Uterus (tissue), 4 donors: Measurements from ENCODE around the gene PTPA. TPM values are rescaled to one million over a fixed set of nuclear protein-coding genes. Genes with fewer than 3 reads are reported as not detected.

Source experiments
- DNase-seq, 2 donors: peaks; one replicate each; pipeline ENCODE4 v3.0.0-alpha.2; 2019 to 2020
- H3K27ac ChIP-seq, 2 donors: fragments of 200-600 bp; sonication (generic); 1 replicate in 1 of 2; 2 replicates in 1 of 2; pipeline ENCODE4 v1.5.1; 2016 to 2018
- H3K27me3 ChIP-seq, 2 donors: fragments of 200-600 bp; sonication (generic); one replicate each; pipeline ENCODE4 v1.5.1; 2018 to 2019; ENCODE audit warnings: control low read depth in 1 of 2
- H3K36me3 ChIP-seq, 2 donors: fragments of 200-600 bp; sonication (generic); one replicate each; pipeline ENCODE4 v1.5.1; 2019; ENCODE audit warnings: control low read depth in 1 of 2
- H3K4me1 ChIP-seq, 2 donors: fragments of 200-600 bp; sonication (generic); one replicate each; pipeline ENCODE4 v1.5.1; 2018 to 2019; ENCODE audit warnings: control low read depth in 1 of 2
- H3K4me3 ChIP-seq, 2 donors: fragments of 200-600 bp; sonication (generic); 1 replicate in 1 of 2; 2 replicates in 1 of 2; pipeline ENCODE4 v1.5.1; 2018 to 2019; ENCODE audit warnings: mild to moderate bottlenecking in 1 of 2
- H3K9me3 ChIP-seq, 2 donors: fragments of 200-600 bp; sonication (generic); one replicate each; pipeline ENCODE4 v1.5.1; 2019; ENCODE audit warnings: control low read depth in 1 of 2
- POLR2A ChIP-seq, 2 donors: fragments of 450-650 bp; IDR thresholded peaks; one replicate each; pipeline ENCODE4 v1.6.1; 2016; ENCODE audit warnings: antibody characterized with exemption in 2 of 2, mild to moderate bottlenecking in 1 of 2, moderate library complexity in 1 of 2
- intact Hi-C: fragments of 100-400 bp; cut with DNase I; formaldehyde crosslinking; loops from one replicate; pipeline ENCODE4 v1.15.1; 2023; ENCODE audit warnings: low total_unique reads
- total RNA-seq, 4 donors: library from RNA; depleted of rRNA in 3 of 4; stranded (reverse); fragments of >200 nt in 3 of 4; gene quantifications; one replicate each; pipeline versions ENCODE4 v1.1.0 to v1.2.4, GENCODE V29; 2014 to 2023
- TF ChIP-seq, protein P1 (sequence below), 4 experiments: fragments of 200-600 bp in 2 of 4; fragments of 450-650 bp in 2 of 4; sonication (generic) in 2 of 4; IDR thresholded peaks; one replicate each; pipeline ENCODE4 v1.5.1; 2016 to 2019; ENCODE audit warnings: antibody characterized with exemption in 4 of 4, mild to moderate bottlenecking in 2 of 4, moderate library complexity in 1 of 4
- donor health status: DM: yes; HTN: yes; CAD: no.

Gene PTPA
- total RNA-seq, 4 donors from 2014 or later = 28.9 to 107 (median 62.1) TPM

DNA sequence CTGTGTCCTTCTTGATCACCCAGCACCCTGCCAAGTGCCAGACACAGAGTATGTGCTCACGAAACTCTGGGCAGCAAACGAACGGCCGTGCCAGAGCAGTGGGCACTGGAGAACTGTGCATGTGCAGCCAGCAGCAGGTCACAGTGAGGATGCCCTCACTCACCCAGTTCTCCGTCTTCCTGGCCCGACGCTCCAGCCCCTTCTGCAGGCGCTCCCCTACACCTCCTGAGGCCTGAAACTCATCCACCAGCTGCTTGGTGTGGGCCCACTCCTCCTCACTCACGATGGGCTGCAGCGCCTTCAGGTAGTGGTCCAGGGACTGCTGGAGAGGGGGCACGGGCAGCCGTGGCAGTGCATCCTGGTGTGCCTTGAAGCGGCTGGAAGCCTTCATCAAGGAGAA, 3.6 kb upstream of the PTPA start:
- no peak overlapping the region for H3K27ac ChIP-seq
- no peaks in the 10 kb centered on the region for H3K27me3 ChIP-seq
- intact Hi-C loops = no loop called here
- H3K36me3 ChIP-seq = no peaks in the 10 kb centered on the region
- TF ChIP-seq POLR2A (IDR thresholded peaks at IDR 0.05) = no peak
- TF ChIP-seq, protein P1, sequence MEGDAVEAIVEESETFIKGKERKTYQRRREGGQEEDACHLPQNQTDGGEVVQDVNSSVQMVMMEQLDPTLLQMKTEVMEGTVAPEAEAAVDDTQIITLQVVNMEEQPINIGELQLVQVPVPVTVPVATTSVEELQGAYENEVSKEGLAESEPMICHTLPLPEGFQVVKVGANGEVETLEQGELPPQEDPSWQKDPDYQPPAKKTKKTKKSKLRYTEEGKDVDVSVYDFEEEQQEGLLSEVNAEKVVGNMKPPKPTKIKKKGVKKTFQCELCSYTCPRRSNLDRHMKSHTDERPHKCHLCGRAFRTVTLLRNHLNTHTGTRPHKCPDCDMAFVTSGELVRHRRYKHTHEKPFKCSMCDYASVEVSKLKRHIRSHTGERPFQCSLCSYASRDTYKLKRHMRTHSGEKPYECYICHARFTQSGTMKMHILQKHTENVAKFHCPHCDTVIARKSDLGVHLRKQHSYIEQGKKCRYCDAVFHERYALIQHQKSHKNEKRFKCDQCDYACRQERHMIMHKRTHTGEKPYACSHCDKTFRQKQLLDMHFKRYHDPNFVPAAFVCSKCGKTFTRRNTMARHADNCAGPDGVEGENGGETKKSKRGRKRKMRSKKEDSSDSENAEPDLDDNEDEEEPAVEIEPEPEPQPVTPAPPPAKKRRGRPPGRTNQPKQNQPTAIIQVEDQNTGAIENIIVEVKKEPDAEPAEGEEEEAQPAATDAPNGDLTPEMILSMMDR (IDR thresholded peaks at IDR 0.05) = no peak
- H3K9me3 ChIP-seq = no peaks in the 10 kb centered on the region
- H3K4me3 ChIP-seq = no peak overlapping the region
- H3K4me1 ChIP-seq = no peaks in the 10 kb centered on the region
- DNase-seq = no peak

DNA sequence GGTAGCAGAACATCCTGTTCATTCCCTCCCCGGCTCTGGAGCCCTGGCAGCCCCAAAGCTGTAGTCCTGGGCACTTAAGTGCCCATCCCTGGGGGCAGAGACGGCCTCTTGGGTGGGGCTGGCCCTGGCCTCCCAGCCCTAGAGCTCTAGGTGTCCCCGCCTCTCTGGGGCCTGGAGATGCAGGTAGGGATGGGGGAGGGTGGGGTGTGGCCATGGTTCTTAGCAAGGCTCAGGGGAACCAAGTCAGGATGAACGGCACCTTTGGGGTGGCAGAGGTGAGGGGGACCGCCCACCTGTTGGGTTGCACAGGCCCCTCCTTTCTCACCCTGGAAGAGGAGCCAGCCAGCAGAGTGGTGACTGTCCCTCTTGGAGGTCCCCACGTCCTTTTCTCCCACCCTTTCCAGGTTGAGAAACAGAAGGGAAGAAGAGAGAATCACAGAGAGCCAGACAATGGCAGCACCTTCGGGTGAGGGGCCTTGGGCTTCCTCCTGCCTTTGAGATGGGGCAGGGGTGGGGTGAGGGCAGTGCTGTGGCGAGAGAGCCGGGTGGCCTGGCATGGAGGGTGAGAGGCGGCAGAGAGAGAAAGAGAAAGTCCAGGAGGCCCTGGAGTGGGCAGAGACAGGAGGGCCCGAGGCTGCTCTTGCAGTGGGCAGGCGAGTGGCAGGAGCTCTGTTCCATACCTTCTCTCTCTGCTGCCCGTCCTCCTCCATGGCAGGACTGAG, 3.0 kb upstream of the PTPA start:
- Histone ChIP-seq H3K27ac (no peak overlapping the region), H3K4me3 (no peak overlapping the region), H3K4me1 (no peaks in the 10 kb centered on the region), H3K27me3 (no peaks in the 10 kb centered on the region), H3K36me3 (no peaks in the 10 kb centered on the region), H3K9me3 (no peaks in the 10 kb centered on the region)
- DNase-seq = no peak
- TF ChIP-seq, protein P1 (IDR thresholded peaks at IDR 0.05) = no peak
- no peak for TF ChIP-seq POLR2A (IDR thresholded peaks at IDR 0.05)
- intact Hi-C loops = no loop called here

DNA sequence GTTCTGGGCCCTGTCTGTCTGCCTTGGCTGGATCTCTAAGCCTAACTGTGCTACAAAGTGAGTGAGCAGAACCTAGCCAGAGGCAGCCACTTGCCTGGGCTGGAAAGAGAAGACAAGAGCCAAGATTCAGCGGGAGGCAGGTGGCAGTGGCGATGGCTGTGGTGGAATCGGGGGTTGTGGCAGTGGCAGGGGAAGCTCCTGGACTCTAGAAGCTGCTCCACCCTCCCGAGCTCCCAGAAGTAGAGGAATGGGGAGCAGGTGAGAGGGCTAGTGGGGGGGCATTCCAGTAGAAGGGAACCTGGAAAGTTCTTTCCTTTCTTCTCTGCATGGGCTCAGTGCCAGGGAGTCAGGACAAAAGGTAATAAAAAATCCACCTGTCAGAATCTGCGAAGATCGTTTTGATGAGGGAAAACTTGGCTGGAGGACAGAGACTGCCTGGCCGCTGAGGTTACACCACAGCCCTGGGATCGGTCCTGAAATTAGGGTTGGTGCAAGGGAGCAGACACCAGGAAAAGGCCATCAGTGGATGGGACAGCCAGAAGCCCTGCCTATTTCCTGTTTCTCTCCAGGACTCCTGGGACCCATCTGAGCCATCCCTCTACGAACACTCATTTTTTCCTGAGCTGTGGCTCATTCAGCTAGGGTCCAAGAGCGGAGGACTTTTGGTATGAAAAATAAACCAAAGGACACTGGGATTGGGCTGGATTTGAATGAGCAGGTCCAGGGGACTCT, 2.2 kb upstream of the PTPA start:
- Histone ChIP-seq H3K4me3 (no peak overlapping the region), H3K36me3 (no peaks in the 10 kb centered on the region), H3K9me3 (no peaks in the 10 kb centered on the region), H3K4me1 (no peaks in the 10 kb centered on the region), H3K27me3 (no peaks in the 10 kb centered on the region), H3K27ac (peak overlapping the region in 1 of 2 donors; percentile 96)
- DNase-seq = peak; percentile 38 to 53
- TF ChIP-seq, protein P1 (IDR thresholded peaks at IDR 0.05) = no peak
- TF ChIP-seq POLR2A (IDR thresholded peaks at IDR 0.05) = no peak
- intact Hi-C loops = no loop called here

DNA sequence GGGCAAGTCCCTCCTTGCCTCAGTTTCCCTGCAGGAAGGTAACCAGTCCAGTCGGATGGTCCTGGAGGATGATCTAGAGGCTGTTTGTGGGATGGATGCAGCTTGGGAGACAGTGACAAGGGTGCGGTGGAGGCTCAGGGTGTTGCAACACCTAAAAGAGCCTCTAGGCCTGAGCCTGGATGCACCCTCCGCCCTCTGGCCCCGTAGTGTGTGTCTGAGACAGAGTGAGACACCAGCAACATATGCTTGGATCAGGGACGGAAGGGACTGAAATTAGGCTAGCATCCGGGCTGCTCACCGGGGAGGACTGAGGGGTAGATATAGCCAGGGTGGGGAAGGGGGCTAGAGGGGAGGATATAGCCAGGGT, 1.7 kb upstream of the PTPA start:
- Histone ChIP-seq H3K27ac (peak overlapping the region in 1 of 2 donors; percentile 96), H3K27me3 (no peaks in the 10 kb centered on the region), H3K4me3 (peak overlapping the region in 1 of 2 donors; percentile 78), H3K4me1 (no peaks in the 10 kb centered on the region), H3K9me3 (no peaks in the 10 kb centered on the region), H3K36me3 (no peaks in the 10 kb centered on the region)
- TF ChIP-seq, protein P1 (IDR thresholded peaks at IDR 0.05) = no peak
- TF ChIP-seq POLR2A (IDR thresholded peaks at IDR 0.05) = no peak
- peak; percentile 50 to 53 for DNase-seq
- intact Hi-C loops = no loop called here
